PFSK-1 (cell line): ENCODE data around the gene SBK3.

Source experiments
- FOXP2 ChIP-seq: optimal IDR thresholded peaks from 2 replicates; pipeline ENCODE3; 2011; ENCODE audit warnings: borderline replicate concordance, control low read depth, inconsistent platforms; ENCODE audit not compliant: insufficient read depth; ENCODE audit errors: extremely low read length, extremely low read depth
- POLR2AphosphoS5 ChIP-seq: IDR thresholded peaks from 2 replicates; pipeline ENCODE4 v1.6.1; 2012; ENCODE audit warnings: low read depth, mild to moderate bottlenecking, control low read depth, low read length, moderate library complexity
- REST ChIP-seq, 2 experiments: IDR thresholded peaks; 2 replicates each; pipeline versions ENCODE4 v1.6.1 to v1.8.0; 2011 to 2012; ENCODE audit warnings: low read depth in 2 of 2, low read length in 2 of 2, control low read depth in 1 of 2, inconsistent platforms in 1 of 2, mild to moderate bottlenecking in 1 of 2, moderate library complexity in 1 of 2; ENCODE audit not compliant: insufficient read depth in 1 of 2
- SIN3A ChIP-seq: IDR thresholded peaks from 2 replicates; pipeline ENCODE4 v1.6.1; 2012; ENCODE audit warnings: mild to moderate bottlenecking, low read length, moderate library complexity, borderline replicate concordance; ENCODE audit not compliant: insufficient read depth
- TAF1 ChIP-seq: IDR thresholded peaks from 2 replicates; pipeline ENCODE4 v1.6.1; 2012; ENCODE audit warnings: low read length, control low read depth, borderline replicate concordance; ENCODE audit not compliant: insufficient read depth

Gene SBK3

GRCh38 chr19:55566823-55567222 is 21.5 kb upstream of the SBK3 start:
- TF ChIP-seq SIN3A (no peak), FOXP2 (no peak), REST (IDR thresholded peaks at IDR 0.05; ENCODE audit: insufficient read depth in 1 of 2, low read depth in 2 of 2, low read length in 2 of 2) (no peak), POLR2AphosphoS5 (no peak), TAF1 (no peak)

- no peak for TF ChIP-seq TAF1
These were observed 17.9 kb upstream of the SBK3 start for GRCh38 chr19:55563261-55563690.

- TF ChIP-seq POLR2AphosphoS5 (no peak), FOXP2 (no peak), SIN3A (no peak), REST (IDR thresholded peaks at IDR 0.05; ENCODE audit: insufficient read depth in 1 of 2, low read depth in 2 of 2, low read length in 2 of 2) (no peak), TAF1 (no peak)
These were observed 14.3 kb upstream of the SBK3 start for GRCh38 chr19:55559684-55560083.

GRCh38 chr19:55554741-55555152 is 9.4 kb upstream of the SBK3 start:
- TF ChIP-seq TAF1 (no peak), REST (IDR thresholded peaks at IDR 0.05; ENCODE audit: insufficient read depth in 1 of 2, low read depth in 2 of 2, low read length in 2 of 2) (no peak), FOXP2 (no peak), SIN3A (no peak)

GRCh38 chr19:55554302-55554701 is 9.0 kb upstream of the SBK3 start:
- TF ChIP-seq FOXP2 (no peak), TAF1 (no peak), SIN3A (no peak)

GRCh38 chr19:55553217-55554182 is 8.2 kb upstream of the SBK3 start:
- TF ChIP-seq SIN3A = no peak
- TF ChIP-seq FOXP2 = no peak
- TF ChIP-seq POLR2AphosphoS5 = no peak
- TF ChIP-seq TAF1 = no peak
- no peak for TF ChIP-seq REST (IDR thresholded peaks at IDR 0.05; ENCODE audit: insufficient read depth in 1 of 2, low read depth in 2 of 2, low read length in 2 of 2)
